Measurements from ENCODE around the gene CEP85L. TPM values are rescaled to one million over a fixed set of nuclear protein-coding genes. Genes with fewer than 3 reads are reported as not detected.
A peak's percentile ranks its signal among the peaks of the same experiment; 100 is the strongest.

The CEP85L gene
- total RNA-seq, 6 experiments from 2014 or later = 6.6 to 8.8 (median 7.6) TPM

GRCh38 chr6:118660218-118660569 is 8.8 kb upstream of the CEP85L start:
- DNase-seq = no peak
- Mint-ChIP-seq H3K27ac (no peak overlapping the region), H3K4me1 (ENCODE audit: low read depth) (peaks cover 10% of the 10 kb centered on the region; the same call in 1 of the 2 replicates), H3K4me3 (no peak overlapping the region), H3K27me3 (ENCODE audit: insufficient read depth) (peaks cover 2% of the 10 kb centered on the region; the same call in 1 of the 2 replicates), H3K36me3 (ENCODE audit: low read depth) (no peaks in the 10 kb centered on the region), H3K9me3 (no peaks in the 10 kb centered on the region)
- TF ChIP-seq CTCF (IDR thresholded peaks at IDR 0.05) = no peak

- no peaks in the 10 kb centered on the region for H3K36me3 Mint-ChIP-seq (ENCODE audit: low read depth)
- H3K27ac Mint-ChIP-seq = no peak overlapping the region
- TF ChIP-seq CTCF (IDR thresholded peaks at IDR 0.05) = no peak
- H3K4me1 Mint-ChIP-seq (ENCODE audit: low read depth) = peaks cover 8% of the 10 kb centered on the region; the same call in 1 of the 2 replicates
- H3K27me3 Mint-ChIP-seq (ENCODE audit: insufficient read depth) = peaks cover 2% of the 10 kb centered on the region; the same call in 1 of the 2 replicates
- no peak overlapping the region for H3K4me3 Mint-ChIP-seq
- H3K9me3 Mint-ChIP-seq = no peaks in the 10 kb centered on the region
- DNase-seq = no peak
These were observed 8.3 kb upstream of the CEP85L start for GRCh38 chr6:118659513-118660217.

- Mint-ChIP-seq H3K4me1 (ENCODE audit: low read depth) (peaks cover 5% of the 10 kb centered on the region), H3K9me3 (no peaks in the 10 kb centered on the region), H3K27me3 (ENCODE audit: insufficient read depth) (peaks cover 3% of the 10 kb centered on the region; the same call in 1 of the 2 replicates), H3K36me3 (ENCODE audit: low read depth) (no peaks in the 10 kb centered on the region), H3K27ac (no peak overlapping the region), H3K4me3 (no peak overlapping the region)
- no peak for TF ChIP-seq CTCF (IDR thresholded peaks at IDR 0.05)
- no peak for DNase-seq
These were observed 5.6 kb upstream of the CEP85L start for GRCh38 chr6:118656847-118657451.

GRCh38 chr6:118652051-118652615 is 742 bp upstream of the CEP85L start:
- peak overlapping the region; percentile 86 for H3K27ac Mint-ChIP-seq
- no peaks in the 10 kb centered on the region for H3K9me3 Mint-ChIP-seq
- no peaks in the 10 kb centered on the region for H3K36me3 Mint-ChIP-seq (ENCODE audit: low read depth)
- H3K4me1 Mint-ChIP-seq (ENCODE audit: low read depth) = peaks cover 19% of the 10 kb centered on the region
- TF ChIP-seq CTCF (IDR thresholded peaks at IDR 0.05) = no peak
- DNase-seq = no peak
- peak overlapping the region; percentile 94 for H3K4me3 Mint-ChIP-seq
- H3K27me3 Mint-ChIP-seq (ENCODE audit: insufficient read depth) = peaks cover 3% of the 10 kb centered on the region; the same call in 1 of the 2 replicates

GRCh38 chr6:118650582-118651281 is 659 bp downstream of the CEP85L start:
- Mint-ChIP-seq H3K4me1 (ENCODE audit: low read depth) (peaks cover 19% of the 10 kb centered on the region), H3K9me3 (no peaks in the 10 kb centered on the region), H3K27ac (peak overlapping the region; percentile 80), H3K4me3 (peak overlapping the region; percentile 97), H3K27me3 (ENCODE audit: insufficient read depth) (peaks cover 3% of the 10 kb centered on the region; the same call in 1 of the 2 replicates), H3K36me3 (ENCODE audit: low read depth) (no peaks in the 10 kb centered on the region)
- peak; percentile 3 for DNase-seq
- TF ChIP-seq CTCF (IDR thresholded peaks at IDR 0.05) = peak; percentile 48; the same call in 1 of the 2 replicates
